Panc1 (cell line): ENCODE data around the gene NOS1AP. TPM values are rescaled to one million over a fixed set of nuclear protein-coding genes. Genes with fewer than 3 reads are reported as not detected.
A peak's percentile ranks its signal among the peaks of the same experiment; 100 is the strongest.

ENCODE experiments used
- ATAC-seq: fragments of 200-7000 bp; cut with Tn5 transposase; 2 replicates; pipeline ENCODE4 v1.9.1; 2020; ENCODE audit warnings: mild to moderate bottlenecking, moderate library complexity
- BruUV-seq: library from RNA; stranded (reverse); fragments of 400-500 nt; replicated peaks from 2 replicates; lab custom pipeline; 2021; lab: Mats Ljungman, UMichigan
- CTCF ChIA-PET: fragments of 300-600 bp; sonication (Branson Sonifier 250); formaldehyde crosslinking; loops from one replicate; lab custom pipeline; 2022; ENCODE audit warnings: antibody characterized with exemption; lab: Charles Lee
- POLR2A ChIA-PET: fragments of 300-600 bp; sonication (Branson Sonifier 250); formaldehyde crosslinking; loops from one replicate; lab custom pipeline; 2022; ENCODE audit warnings: antibody characterized with exemption; lab: Charles Lee
- DNase-seq: peaks from one replicate; pipeline ENCODE4 v3.0.0-alpha.2; 2010; ENCODE audit warnings: low read depth, low spot score
- H3K27ac ChIP-seq: 2 replicates; pipeline ENCODE4 v1.5.1; 2011; ENCODE audit warnings: mild to moderate bottlenecking, low read length, inconsistent platforms
- H3K27me3 ChIP-seq: fragments of 200-500 bp; sonication (Bioruptor generic); 2 replicates; pipeline ENCODE4 v1.6.0; 2014; ENCODE audit warnings: low read length, inconsistent platforms; ENCODE audit not compliant: control insufficient read depth, insufficient read depth
- H3K36me3 ChIP-seq: fragments of 200-500 bp; sonication (Bioruptor generic); 2 replicates; pipeline ENCODE4 v1.5.1; 2014; ENCODE audit warnings: inconsistent platforms, mild to moderate bottlenecking, low read length, moderate library complexity; ENCODE audit not compliant: control insufficient read depth, insufficient read depth
- H3K4me1 ChIP-seq: 2 replicates; pipeline ENCODE4 v1.5.1; 2011; ENCODE audit warnings: inconsistent platforms, mild to moderate bottlenecking, low read length, moderate library complexity; ENCODE audit not compliant: control insufficient read depth, insufficient read depth
- H3K4me3 ChIP-seq, 2 experiments: 2 replicates each; pipeline ENCODE4 v1.5.1; 2011 to 2012; ENCODE audit warnings: low read depth in 2 of 2, low read length in 2 of 2, mild to moderate bottlenecking in 2 of 2, inconsistent platforms in 1 of 2, moderate library complexity in 1 of 2
- H3K9me3 ChIP-seq: fragments of 200-500 bp; sonication (Bioruptor generic); 2 replicates; pipeline ENCODE4 v1.5.1; 2014; ENCODE audit warnings: low read depth, mild to moderate bottlenecking, inconsistent platforms, low read length, moderate library complexity; ENCODE audit not compliant: control insufficient read depth, insufficient read depth
- CTCF ChIP-seq: fragments of 450-650 bp; IDR thresholded peaks from 2 replicates; pipeline ENCODE4 v1.5.1; 2017; ENCODE audit warnings: mild to moderate bottlenecking
- POLR2AphosphoS5 ChIP-seq: IDR thresholded peaks from 2 replicates; pipeline ENCODE4 v1.6.1; 2012; ENCODE audit warnings: mild to moderate bottlenecking, low read depth, low read length, moderate library complexity
- SIN3A ChIP-seq: IDR thresholded peaks from 2 replicates; pipeline ENCODE4 v1.6.1; 2012; ENCODE audit warnings: low read depth, mild to moderate bottlenecking, low read length, moderate library complexity, borderline replicate concordance; ENCODE audit not compliant: insufficient read depth
- TCF7L2 ChIP-seq: IDR thresholded peaks from 2 replicates; pipeline ENCODE4 v1.6.1; 2011; ENCODE audit warnings: mild to moderate bottlenecking, low read depth, low read length, inconsistent platforms
- in situ Hi-C: cut with HindIII; loops from 2 replicates; pipeline ENCODE4 v1.10.0; 2016; ENCODE audit warnings: low sequenced_read_pairs, low pct_unique_long_range_greater_than_20kb
- intact Hi-C: fragments of 100-400 bp; cut with micrococcal nuclease; formaldehyde crosslinking; loops from one replicate; pipeline ENCODE4 v1.10.0; 2022; ENCODE audit not compliant: unreplicated experiment
- total RNA-seq: library from RNA; stranded (reverse); gene quantifications from one replicate; pipeline ENCODE4 v1.2.1, GENCODE V29; 2021; ENCODE audit not compliant: unreplicated experiment
- TF ChIP-seq, protein P1 (sequence below), 2 experiments: IDR thresholded peaks; 2 replicates each; pipeline ENCODE4 v1.6.1; 2011 to 2012; ENCODE audit warnings: low read depth in 2 of 2, control low read depth in 1 of 2, low read length in 1 of 2, mild to moderate bottlenecking in 1 of 2, moderate library complexity in 1 of 2; ENCODE audit not compliant: insufficient read depth in 1 of 2

The NOS1AP gene
- total RNA-seq, 1 experiment from 2014 or later: 27.9 TPM

DNA sequence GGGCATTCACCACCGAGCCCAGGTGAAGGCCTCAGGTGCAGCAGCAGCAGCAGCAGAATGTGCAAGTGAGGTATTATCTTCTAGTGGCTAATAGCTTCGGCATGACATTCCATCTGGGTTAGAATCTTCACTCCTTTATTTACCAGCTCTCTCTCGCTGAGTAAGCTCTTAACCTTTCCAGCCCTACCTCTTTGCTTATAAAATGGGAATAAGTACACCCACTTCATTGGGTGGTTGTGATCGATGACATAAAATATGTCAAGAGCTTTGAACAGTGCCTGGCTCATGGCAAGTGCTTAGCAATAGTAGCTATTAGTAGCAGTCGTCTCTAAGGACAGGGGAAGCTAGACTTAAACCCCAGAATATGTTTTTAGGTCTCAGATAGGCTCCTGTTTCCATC, 149.5 kb downstream of the NOS1AP start:
- Histone ChIP-seq H3K4me1 (peaks cover 94% of the 10 kb centered on the region), H3K27ac (peak overlapping the region; percentile 98), H3K9me3 (no peaks in the 10 kb centered on the region), H3K36me3 (no peaks in the 10 kb centered on the region), H3K27me3 (no peaks in the 10 kb centered on the region), H3K4me3 (no peak overlapping the region)
- in situ Hi-C loops: no loop called here
- no TSS peak for BruUV-seq
- DNase-seq: no peak
- no peak for ATAC-seq
- intact Hi-C loops: no loop called here
- CTCF ChIA-PET: no interaction called here
- POLR2A ChIA-PET: no interaction called here
- no peak for TF ChIP-seq SIN3A
- no peak for TF ChIP-seq TCF7L2
- TF ChIP-seq, protein P1, sequence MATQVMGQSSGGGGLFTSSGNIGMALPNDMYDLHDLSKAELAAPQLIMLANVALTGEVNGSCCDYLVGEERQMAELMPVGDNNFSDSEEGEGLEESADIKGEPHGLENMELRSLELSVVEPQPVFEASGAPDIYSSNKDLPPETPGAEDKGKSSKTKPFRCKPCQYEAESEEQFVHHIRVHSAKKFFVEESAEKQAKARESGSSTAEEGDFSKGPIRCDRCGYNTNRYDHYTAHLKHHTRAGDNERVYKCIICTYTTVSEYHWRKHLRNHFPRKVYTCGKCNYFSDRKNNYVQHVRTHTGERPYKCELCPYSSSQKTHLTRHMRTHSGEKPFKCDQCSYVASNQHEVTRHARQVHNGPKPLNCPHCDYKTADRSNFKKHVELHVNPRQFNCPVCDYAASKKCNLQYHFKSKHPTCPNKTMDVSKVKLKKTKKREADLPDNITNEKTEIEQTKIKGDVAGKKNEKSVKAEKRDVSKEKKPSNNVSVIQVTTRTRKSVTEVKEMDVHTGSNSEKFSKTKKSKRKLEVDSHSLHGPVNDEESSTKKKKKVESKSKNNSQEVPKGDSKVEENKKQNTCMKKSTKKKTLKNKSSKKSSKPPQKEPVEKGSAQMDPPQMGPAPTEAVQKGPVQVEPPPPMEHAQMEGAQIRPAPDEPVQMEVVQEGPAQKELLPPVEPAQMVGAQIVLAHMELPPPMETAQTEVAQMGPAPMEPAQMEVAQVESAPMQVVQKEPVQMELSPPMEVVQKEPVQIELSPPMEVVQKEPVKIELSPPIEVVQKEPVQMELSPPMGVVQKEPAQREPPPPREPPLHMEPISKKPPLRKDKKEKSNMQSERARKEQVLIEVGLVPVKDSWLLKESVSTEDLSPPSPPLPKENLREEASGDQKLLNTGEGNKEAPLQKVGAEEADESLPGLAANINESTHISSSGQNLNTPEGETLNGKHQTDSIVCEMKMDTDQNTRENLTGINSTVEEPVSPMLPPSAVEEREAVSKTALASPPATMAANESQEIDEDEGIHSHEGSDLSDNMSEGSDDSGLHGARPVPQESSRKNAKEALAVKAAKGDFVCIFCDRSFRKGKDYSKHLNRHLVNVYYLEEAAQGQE (IDR thresholded peaks at IDR 0.05; ENCODE audit: insufficient read depth in 1 of 2, low read depth in 2 of 2, low read length in 1 of 2): no peak
- TF ChIP-seq CTCF: no peak
- TF ChIP-seq POLR2AphosphoS5: no peak

- ChIA-PET CTCF (no interaction called here), POLR2A (no interaction called here)
- ATAC-seq (no peak), DNase-seq (no peak)
- no peaks in the 10 kb centered on the region for H3K9me3 ChIP-seq
- H3K27me3 ChIP-seq: no peaks in the 10 kb centered on the region
- intact Hi-C loops: no loop called here
- no TSS peak for BruUV-seq
- H3K27ac ChIP-seq: peak overlapping the region; percentile 98
- H3K4me3 ChIP-seq: no peak overlapping the region
- TF ChIP-seq, protein P1 (IDR thresholded peaks at IDR 0.05; ENCODE audit: insufficient read depth in 1 of 2, low read depth in 2 of 2, low read length in 1 of 2): no peak
- TF ChIP-seq SIN3A (no peak), CTCF (no peak), TCF7L2 (no peak), POLR2AphosphoS5 (no peak)
- peaks cover 94% of the 10 kb centered on the region for H3K4me1 ChIP-seq
- in situ Hi-C loops: no loop called here
- no peaks in the 10 kb centered on the region for H3K36me3 ChIP-seq
Measured at GRCh38 chr1:162219461-162219860, 150.0 kb downstream of the NOS1AP start.
